Measurements from ENCODE around the gene DYDC1.

DYDC1 gene

GRCh38 chr10:80320377-80320776 is 36.2 kb downstream of the DYDC1 start:
- H4K20me1 ChIP-seq (ENCODE audit: insufficient read depth, low read length, poor library complexity, severe bottlenecking): no peaks in the 10 kb centered on the region
- H3K4me1 ChIP-seq (ENCODE audit: insufficient read depth, low read length, poor library complexity, severe bottlenecking): peaks cover 16% of the 10 kb centered on the region
- H3K9me3 ChIP-seq (ENCODE audit: insufficient read depth, low read depth, low read length): no peaks in the 10 kb centered on the region
- no peak for TF ChIP-seq EZH2phosphoT487 (IDR thresholded peaks at IDR 0.05; ENCODE audit: borderline replicate concordance)
- no peak for TF ChIP-seq CTCF (conservative IDR thresholded peaks at IDR 0.05; ENCODE audit: low read length)
- H3K36me3 ChIP-seq (ENCODE audit: insufficient read depth, low read length): no peaks in the 10 kb centered on the region
- H3K9me2 ChIP-seq (replicated peaks; ENCODE audit: low read depth, low read length): no peaks in the 10 kb centered on the region
- no peak overlapping the region for H2AFZ ChIP-seq (ENCODE audit: low read length)
- H3F3A ChIP-seq (ENCODE audit: low read depth): no peaks in the 10 kb centered on the region
- H3K4me2 ChIP-seq (ENCODE audit: low read depth, low read length, poor library complexity, severe bottlenecking): no peak overlapping the region
- H3K4me3 ChIP-seq (ENCODE audit: low read length, poor library complexity, severe bottlenecking): no peak overlapping the region
- H3K9ac ChIP-seq (ENCODE audit: low read depth, low read length, poor library complexity, severe bottlenecking): no peak overlapping the region
- H3K27me3 ChIP-seq (ENCODE audit: insufficient read depth, low read length, poor library complexity, severe bottlenecking): no peaks in the 10 kb centered on the region
- no peaks in the 10 kb centered on the region for H3K79me2 ChIP-seq (ENCODE audit: insufficient read depth, low read length)

- H3F3A ChIP-seq (ENCODE audit: low read depth): no peaks in the 10 kb centered on the region
- no peaks in the 10 kb centered on the region for H3K36me3 ChIP-seq (ENCODE audit: insufficient read depth, low read length)
- H4K20me1 ChIP-seq (ENCODE audit: insufficient read depth, low read length, poor library complexity, severe bottlenecking): no peaks in the 10 kb centered on the region
- H3K27me3 ChIP-seq (ENCODE audit: insufficient read depth, low read length, poor library complexity, severe bottlenecking): no peaks in the 10 kb centered on the region
- H3K9me2 ChIP-seq (replicated peaks; ENCODE audit: low read depth, low read length): no peaks in the 10 kb centered on the region
- no peaks in the 10 kb centered on the region for H3K79me2 ChIP-seq (ENCODE audit: insufficient read depth, low read length)
- no peak overlapping the region for H3K4me3 ChIP-seq (ENCODE audit: low read length, poor library complexity, severe bottlenecking)
- no peaks in the 10 kb centered on the region for H3K9me3 ChIP-seq (ENCODE audit: insufficient read depth, low read depth, low read length)
- H3K9ac ChIP-seq (ENCODE audit: low read depth, low read length, poor library complexity, severe bottlenecking): no peak overlapping the region
- H2AFZ ChIP-seq (ENCODE audit: low read length): no peak overlapping the region
- H3K4me1 ChIP-seq (ENCODE audit: insufficient read depth, low read length, poor library complexity, severe bottlenecking): peaks cover 16% of the 10 kb centered on the region
- H3K4me2 ChIP-seq (ENCODE audit: low read depth, low read length, poor library complexity, severe bottlenecking): no peak overlapping the region
- TF ChIP-seq CTCF (conservative IDR thresholded peaks at IDR 0.05; ENCODE audit: low read length) (no peak), EZH2phosphoT487 (IDR thresholded peaks at IDR 0.05; ENCODE audit: borderline replicate concordance) (no peak)
Observed at GRCh38 chr10:80319725-80320290, 36.7 kb downstream of the DYDC1 start.

GRCh38 chr10:80319318-80319717 is 37.2 kb downstream of the DYDC1 start:
- H3K79me2 ChIP-seq (ENCODE audit: insufficient read depth, low read length): no peaks in the 10 kb centered on the region
- no peaks in the 10 kb centered on the region for H3K9me2 ChIP-seq (replicated peaks; ENCODE audit: low read depth, low read length)
- no peaks in the 10 kb centered on the region for H3K27me3 ChIP-seq (ENCODE audit: insufficient read depth, low read length, poor library complexity, severe bottlenecking)
- no peaks in the 10 kb centered on the region for H4K20me1 ChIP-seq (ENCODE audit: insufficient read depth, low read length, poor library complexity, severe bottlenecking)
- no peaks in the 10 kb centered on the region for H3F3A ChIP-seq (ENCODE audit: low read depth)
- H3K9ac ChIP-seq (ENCODE audit: low read depth, low read length, poor library complexity, severe bottlenecking): no peak overlapping the region
- H3K36me3 ChIP-seq (ENCODE audit: insufficient read depth, low read length): no peaks in the 10 kb centered on the region
- TF ChIP-seq CTCF (conservative IDR thresholded peaks at IDR 0.05; ENCODE audit: low read length) (no peak), EZH2phosphoT487 (IDR thresholded peaks at IDR 0.05; ENCODE audit: borderline replicate concordance) (no peak)
- H3K9me3 ChIP-seq (ENCODE audit: insufficient read depth, low read depth, low read length): no peaks in the 10 kb centered on the region
- H3K4me1 ChIP-seq (ENCODE audit: insufficient read depth, low read length, poor library complexity, severe bottlenecking): peaks cover 14% of the 10 kb centered on the region
- H3K4me3 ChIP-seq (ENCODE audit: low read length, poor library complexity, severe bottlenecking): no peak overlapping the region
- no peak overlapping the region for H3K4me2 ChIP-seq (ENCODE audit: low read depth, low read length, poor library complexity, severe bottlenecking)
- H2AFZ ChIP-seq (ENCODE audit: low read length): no peak overlapping the region

All from Loucy (cell line).